ENCODE data around the gene TARM1. TPM values are rescaled to one million over a fixed set of nuclear protein-coding genes. Genes with fewer than 3 reads are reported as not detected.

The TARM1 gene
- total and polyA plus RNA-seq, 2 of the 8 experiments (the other 6 are each of a cell fraction or from before 2014, with no cell fraction given) = not detected

DNA sequence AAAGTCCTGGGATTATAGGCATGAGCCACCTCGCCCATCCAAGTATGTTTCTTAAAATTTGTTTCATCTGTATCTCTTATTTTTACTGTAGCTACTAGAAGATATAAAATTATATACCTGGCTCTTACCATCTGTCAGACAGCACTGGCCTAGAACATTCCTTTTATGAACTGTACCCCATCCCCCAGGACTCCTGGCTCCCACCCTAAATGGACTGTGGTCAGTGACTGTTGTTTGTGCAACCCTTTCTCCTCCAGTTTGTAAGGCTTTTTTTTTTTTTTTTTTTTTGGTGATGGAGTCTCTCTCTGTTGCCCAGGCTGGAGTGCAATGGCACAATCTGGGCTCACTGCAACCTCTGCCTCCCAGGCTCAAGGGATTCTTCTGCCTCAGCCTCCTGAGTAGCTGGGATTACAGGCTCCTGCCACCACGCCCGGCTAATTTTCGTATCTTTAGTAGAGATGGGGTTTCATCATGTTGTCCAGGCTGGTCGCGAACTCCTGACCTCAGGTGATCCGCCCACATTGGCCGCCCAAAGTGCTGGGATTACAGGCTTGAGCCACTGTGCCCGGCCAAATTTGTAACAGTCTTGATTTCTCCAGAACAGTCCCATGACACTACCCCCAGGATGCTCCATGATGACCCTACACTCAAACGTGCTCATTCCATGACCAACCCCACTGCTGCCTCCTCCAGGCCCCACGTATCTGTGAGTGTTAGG is 24.0 kb upstream of the TARM1 start (continued):
- TF ChIP-seq SRF (IDR thresholded peaks at IDR 0.05; ENCODE audit: low read depth, low read length) (no peak), SUZ12 (IDR thresholded peaks at IDR 0.05; ENCODE audit: low read length) (no peak), HDAC2 (IDR thresholded peaks at IDR 0.05; ENCODE audit: borderline replicate concordance in 1 of 2, low read depth in 2 of 2, low read length in 2 of 2) (no peak), SP2 (IDR thresholded peaks at IDR 0.05; ENCODE audit: low read length) (no peak), RNF2 (IDR thresholded peaks at IDR 0.05; ENCODE audit: borderline replicate concordance, low read depth, low read length, missing control alignments, poor library complexity, severe bottlenecking) (no peak), RAD21 (IDR thresholded peaks at IDR 0.05 in 1 of 2, conservative IDR thresholded peaks at IDR 0.05 in 1 of 2; ENCODE audit: low read depth in 2 of 2, low read length in 2 of 2) (no peak)
